Ecto neural progenitor cell (in vitro differentiated cells): Measurements from ENCODE around the gene KLC1.
A peak's percentile ranks its signal among the peaks of the same experiment; 100 is the strongest.
"Not testable (repeated sequence)": the region's sequence is repeated elsewhere in the genome, so short reads cannot be mapped to it uniquely, and the experiment has no call there.

Experiments
- DNase-seq: peaks from one replicate; pipeline ENCODE4 v3.0.0-alpha.2; 2018; ENCODE audit warnings: low spot score

KLC1 gene

DNA sequence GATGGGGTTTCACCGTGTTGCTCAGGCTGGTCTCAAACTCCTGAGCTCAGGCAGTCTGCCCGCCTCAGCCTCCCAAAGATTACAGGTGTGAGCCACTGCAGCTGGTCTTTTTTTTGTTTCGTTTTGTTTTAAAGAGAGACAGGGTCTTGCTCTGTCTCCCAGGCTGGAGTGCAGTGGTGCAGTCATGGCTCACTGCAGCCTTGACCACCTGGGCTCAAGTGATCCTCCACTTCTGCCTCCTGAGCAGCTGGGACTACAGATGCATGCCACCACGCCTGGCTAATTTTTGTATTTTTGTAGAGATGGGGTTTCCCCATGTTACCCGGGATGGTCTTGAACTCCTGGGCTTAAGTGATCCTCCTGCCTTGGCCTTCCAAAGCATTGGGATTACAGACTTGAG lies 62.6 kb downstream of the KLC1 start:
- not testable (repeated sequence) for DNase-seq

- no peak for DNase-seq
Observed at GRCh38 chr14:103692159-103692558, 63.1 kb downstream of the KLC1 start.

GRCh38 chr14:103692871-103693270 lies 63.9 kb downstream of the KLC1 start:
- no peak for DNase-seq

DNA sequence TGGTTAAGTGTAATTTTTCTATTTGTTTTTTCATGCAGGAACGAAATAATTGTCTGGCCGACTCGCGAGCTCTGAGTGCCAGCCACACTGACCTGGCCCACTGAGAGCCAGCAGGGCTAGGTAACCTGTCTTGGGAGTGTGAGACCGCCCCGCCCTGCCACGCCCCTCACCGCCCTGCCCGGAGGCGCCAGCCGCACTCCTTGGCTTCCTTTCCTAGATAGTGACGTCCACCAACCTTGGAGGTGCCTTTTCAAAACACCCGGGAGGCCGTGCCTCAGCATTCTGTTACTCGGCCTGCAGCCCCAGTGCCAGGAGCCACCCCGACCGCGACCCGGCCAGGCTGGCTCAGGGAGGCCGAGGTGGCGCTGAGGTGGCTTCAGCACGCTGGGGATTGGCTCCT lies 64.5 kb downstream of the KLC1 start:
- DNase-seq: no peak

- DNase-seq: no peak
Observed at GRCh38 chr14:103694572-103695026, 65.6 kb downstream of the KLC1 start.

DNA sequence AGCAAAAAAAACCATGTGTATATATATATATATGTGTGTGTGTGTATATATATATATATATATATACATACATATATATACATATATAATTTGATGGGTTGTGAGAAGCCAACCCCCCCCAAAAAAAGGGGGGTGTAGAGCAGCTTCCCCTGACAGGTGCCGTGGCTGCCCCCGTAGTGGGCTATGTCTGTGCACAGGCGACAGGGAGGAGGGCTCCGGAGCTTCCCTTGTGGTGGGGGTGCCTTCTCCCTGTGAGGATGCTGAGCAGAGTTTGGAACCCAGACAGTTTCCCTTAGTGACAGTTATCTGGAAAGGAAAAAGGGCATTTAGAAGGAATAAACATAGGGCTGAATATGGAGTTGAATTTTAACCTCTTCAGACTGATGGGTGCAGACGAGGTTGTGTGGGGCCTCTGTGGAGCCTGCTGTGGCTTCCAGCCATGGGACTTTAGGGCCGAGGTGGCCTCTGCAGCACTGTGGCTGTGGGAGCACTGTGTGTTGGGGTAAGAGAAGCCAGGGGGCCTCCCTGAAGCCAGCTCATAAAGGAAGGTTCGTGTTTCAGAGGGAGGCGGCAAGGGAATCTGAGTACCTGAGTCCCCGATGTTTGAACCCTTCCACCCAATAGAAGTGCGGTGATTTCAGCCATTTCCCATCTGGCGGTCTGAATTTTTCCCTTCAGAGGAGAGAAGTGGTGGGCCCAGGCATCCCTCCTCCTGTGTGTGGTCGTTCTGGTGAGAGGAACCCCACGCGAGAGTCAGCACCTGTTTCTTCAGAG lies 66.5 kb downstream of the KLC1 start:
- DNase-seq: no peak

- no peak for DNase-seq
Observed at GRCh38 chr14:103696070-103696402, 67.0 kb downstream of the KLC1 start.

DNA sequence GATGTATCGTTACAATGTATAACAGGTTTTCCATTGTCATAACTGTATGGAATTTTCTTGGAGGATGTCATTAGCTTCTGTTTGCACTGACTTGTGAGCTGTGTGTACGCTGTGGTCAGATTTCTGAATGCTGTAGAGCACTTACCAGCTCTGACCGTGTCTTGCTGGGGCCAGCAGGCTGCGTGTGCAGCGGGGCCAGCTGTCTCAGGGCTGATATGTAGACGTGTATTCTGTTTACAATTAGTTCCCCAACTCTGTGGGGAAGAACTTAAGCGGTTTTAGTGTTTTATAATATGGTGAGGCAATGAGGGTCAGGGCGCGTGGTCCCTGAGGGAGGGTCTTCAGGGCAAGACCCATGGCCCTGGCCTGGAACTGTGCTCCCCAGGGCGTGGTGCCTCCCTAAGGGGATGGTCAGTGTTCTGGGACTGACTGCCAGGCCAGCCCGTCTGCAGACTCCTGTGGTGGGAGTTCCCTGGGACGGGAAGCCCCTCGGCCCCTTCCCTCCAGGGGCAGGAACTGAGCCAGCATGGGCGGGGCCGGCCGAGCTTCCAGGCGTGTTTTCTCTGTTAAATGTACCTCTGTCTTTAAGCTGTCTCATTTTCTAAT lies 67.6 kb downstream of the KLC1 start:
- no peak for DNase-seq

- no peak for DNase-seq
Observed at GRCh38 chr14:103697206-103697602, 68.2 kb downstream of the KLC1 start.

DNA sequence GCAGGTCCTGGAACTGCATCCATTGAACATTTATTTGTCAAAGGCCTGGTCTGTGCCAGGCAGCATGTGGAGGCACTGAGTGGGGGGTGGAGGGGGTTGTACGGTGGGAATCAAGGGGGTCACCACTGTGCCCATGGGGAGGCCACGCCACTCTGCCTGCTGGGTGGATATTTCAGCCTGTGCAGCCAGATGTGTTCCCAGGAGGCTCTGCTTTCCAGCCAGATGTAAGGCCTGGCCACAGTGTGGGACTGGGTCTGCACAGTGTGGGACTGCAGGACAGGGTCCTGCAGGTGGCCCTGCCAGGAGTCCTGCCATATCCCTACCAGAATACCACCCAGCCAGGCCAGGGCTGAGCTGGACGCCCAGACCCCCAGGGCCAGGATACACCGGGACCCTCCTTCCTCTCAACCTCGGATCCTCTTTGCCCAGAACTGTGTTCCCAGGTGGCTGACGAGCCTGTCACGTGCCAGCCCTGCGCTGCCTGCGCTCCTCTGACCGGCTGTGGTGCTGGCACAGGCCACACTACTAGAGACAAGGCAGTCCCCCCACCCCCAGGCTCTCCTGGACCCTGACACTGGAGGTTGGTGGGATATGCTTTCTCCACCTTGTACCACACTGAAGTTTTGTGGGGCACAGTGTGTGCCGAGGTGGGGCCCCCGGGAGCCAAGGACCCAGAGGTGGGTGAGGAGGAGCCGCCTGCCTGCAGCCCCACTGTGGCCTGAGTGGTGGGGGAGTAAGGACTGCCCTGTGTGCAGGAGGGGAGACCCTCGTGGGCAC lies 68.8 kb downstream of the KLC1 start:
- DNase-seq: no peak

GRCh38 chr14:103698380-103699260 lies 69.6 kb downstream of the KLC1 start:
- DNase-seq: peak; percentile 37

DNA sequence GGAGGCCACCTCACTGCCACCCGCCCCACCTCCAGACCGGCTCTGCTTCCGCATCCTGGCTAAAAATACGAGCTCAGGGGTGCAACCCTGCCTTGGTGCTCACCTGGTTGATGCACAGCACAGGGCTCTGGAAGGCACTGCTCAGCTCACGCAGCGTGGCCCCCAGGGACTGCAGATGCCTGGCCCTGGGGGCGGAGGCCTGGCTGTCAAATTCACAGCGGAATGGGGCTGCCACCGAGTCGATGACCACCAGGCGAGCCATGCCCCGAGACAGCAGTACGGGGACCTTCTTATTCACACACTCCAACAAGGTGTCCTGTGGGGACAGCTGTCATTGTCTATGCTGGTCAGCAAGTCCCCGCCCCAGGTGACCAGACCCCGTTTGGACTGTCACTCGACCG lies 70.2 kb downstream of the KLC1 start:
- peak; percentile 36 for DNase-seq

DNA sequence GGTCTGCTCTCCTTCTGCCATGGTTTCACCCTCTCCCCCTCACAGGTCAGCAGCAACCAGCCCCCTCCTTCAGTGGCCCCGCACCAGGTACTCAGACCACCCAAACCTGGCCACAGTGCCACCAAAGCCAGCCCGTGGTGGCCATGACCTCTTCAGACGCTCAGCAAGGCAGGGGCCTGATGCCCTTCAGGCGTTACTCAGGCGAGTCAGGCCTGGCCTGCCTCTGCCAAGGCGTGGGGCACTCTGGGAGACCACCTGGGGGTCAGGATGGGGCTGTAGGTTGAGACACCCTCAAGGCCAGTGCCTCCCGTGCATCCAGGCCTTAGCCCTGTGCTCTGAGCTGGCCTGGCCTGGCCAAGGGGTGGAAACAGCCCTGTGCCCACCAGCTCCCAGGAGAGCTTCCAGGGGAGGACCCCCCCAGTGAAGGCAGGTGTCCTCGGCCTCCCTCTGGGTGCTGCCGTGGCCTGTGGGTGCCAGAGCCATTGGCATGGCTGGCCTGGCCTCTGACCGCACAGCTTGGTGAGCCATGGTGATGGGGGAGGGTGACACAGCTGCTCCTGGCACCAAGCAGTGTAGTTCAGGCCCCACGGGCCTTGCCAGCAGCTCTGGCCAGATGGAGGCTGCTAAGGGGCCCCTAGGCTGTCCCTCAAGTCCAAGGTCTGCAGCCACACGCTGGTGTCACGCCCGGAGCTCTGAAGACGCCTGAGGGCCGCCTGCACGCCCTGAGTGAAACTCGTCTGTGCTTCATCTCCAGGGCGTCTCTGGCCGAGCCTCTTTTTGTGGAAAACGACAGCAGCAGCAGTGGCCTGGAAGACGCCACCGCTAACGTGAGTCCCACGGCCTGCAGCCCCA lies 71.1 kb downstream of the KLC1 start:
- no peak for DNase-seq

- no peak for DNase-seq
Observed at GRCh38 chr14:103700753-103701490, 71.9 kb downstream of the KLC1 start.

- no peak for DNase-seq
Observed at GRCh38 chr14:103702095-103702494, 73.1 kb downstream of the KLC1 start.

DNA sequence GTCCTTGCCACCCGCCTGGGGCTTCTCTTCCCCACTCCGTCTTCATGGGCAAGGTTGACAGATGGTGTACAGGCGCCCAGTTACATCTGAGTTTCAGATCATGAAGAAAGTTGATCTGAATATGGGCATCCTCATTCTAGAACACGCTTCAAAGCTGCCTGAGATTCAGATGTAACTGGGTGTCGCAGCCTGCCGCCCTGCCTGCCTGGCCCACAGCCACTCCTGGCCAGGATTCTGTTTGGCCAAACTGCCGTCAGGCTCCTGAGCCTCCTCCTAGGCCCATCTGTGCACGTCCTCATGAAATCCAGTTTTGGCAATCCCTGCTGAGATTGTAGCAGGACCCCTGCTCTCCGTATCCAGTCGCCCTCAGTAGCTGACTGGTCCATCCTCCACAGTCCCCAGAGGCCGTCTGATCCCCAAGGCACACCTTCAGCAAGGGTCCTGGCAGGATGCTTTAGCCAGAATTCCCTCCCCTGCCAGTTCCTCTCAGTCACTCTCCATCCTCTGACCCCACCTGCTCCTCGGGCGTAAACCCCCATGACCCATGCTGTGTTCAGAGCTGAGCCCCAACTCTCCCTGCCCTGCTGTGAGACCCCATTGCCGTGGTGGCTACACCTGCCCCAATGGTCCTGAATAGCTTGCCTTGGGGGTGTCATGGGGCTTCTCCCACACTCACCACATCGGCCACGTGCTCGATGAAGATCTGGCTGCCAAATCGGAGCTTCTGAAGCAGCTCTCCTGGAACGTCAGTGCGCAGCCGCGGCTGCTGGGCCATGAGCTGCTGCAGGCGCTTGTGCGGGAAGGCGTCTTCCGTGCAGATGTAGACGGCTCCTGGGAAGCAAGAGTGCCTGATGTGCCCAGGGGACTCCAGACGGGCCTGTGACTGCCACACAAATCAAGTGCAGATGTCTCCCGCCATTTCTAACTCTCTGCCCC lies 73.8 kb downstream of the KLC1 start:
- DNase-seq: no peak

DNA sequence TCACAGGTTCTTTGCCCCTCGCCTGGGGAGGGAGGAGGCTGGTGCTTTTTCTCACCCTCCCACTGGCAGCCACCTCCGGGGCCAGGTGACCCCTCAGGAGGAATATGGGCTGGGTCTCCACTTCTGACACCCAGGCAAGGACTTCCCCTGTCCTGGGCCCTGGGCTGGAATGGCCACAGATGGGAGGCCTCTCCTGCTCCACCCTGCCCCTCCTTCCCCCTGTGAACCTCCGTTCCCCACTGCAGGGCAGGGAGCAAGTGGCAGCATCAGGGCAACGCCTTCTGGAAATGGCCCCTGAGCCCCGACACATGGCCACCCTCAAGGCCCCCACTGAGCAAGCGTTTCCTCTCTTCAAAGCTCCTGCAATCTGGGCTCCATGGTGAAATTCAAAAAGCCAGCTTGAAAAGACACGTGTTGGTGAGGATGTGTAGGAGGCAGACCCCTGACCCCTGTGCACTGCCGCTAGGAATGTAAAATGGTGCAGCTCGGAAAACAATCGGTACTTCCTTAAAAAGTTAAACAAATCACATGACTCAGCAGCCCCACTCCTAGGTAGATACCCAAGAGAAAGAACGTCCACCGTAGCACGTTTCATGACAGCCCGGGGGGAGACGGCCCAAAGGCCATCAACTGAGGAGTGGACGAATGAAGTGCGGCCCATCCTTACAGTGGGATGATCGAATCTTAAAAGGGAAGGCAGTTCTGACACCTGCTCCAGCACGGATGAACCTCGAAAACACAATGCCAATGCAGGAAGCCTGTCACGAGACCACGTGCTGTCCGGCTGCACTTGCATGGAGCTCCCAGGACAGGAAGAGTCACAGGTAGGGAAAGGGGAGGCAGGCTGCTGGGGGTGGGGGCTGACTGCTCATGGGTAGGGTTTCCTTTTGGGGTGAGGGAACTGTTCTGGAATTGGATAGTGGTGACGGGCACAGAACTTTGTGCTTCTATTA lies 74.7 kb downstream of the KLC1 start:
- no peak for DNase-seq

- DNase-seq: no peak
Observed at GRCh38 chr14:103704708-103705107, 75.7 kb downstream of the KLC1 start.
